ENCODE results near the gene COL5A1.

The COL5A1 gene

DNA sequence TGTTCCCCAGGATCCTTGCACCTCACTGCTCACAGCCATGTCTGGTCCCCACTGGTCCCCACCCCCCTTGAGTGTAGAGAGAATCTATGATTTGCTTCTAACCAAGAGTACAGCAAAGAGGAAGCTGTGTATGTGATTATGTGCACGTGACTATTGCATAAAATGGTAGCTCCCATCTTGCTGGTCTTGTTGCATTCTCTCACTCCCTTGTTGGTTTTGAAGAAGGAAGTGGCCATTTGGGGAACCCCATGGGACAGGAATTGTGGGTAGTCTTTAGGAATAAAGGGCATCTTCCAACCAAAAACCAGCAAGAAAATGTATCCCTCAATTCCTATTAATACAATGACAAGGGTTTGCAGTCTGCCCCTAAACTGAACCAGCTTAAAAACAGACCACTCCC, 233.8 kb downstream of the COL5A1 start:
- TF ChIP-seq, protein P1, sequence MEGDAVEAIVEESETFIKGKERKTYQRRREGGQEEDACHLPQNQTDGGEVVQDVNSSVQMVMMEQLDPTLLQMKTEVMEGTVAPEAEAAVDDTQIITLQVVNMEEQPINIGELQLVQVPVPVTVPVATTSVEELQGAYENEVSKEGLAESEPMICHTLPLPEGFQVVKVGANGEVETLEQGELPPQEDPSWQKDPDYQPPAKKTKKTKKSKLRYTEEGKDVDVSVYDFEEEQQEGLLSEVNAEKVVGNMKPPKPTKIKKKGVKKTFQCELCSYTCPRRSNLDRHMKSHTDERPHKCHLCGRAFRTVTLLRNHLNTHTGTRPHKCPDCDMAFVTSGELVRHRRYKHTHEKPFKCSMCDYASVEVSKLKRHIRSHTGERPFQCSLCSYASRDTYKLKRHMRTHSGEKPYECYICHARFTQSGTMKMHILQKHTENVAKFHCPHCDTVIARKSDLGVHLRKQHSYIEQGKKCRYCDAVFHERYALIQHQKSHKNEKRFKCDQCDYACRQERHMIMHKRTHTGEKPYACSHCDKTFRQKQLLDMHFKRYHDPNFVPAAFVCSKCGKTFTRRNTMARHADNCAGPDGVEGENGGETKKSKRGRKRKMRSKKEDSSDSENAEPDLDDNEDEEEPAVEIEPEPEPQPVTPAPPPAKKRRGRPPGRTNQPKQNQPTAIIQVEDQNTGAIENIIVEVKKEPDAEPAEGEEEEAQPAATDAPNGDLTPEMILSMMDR (IDR thresholded peaks at IDR 0.05; ENCODE audit: low read depth, low read length, missing control alignments): no peak
- H3K4me3 ChIP-seq (ENCODE audit: low read depth, low read length): no peak overlapping the region
- no peak for DNase-seq (ENCODE audit: low read depth)

DNA sequence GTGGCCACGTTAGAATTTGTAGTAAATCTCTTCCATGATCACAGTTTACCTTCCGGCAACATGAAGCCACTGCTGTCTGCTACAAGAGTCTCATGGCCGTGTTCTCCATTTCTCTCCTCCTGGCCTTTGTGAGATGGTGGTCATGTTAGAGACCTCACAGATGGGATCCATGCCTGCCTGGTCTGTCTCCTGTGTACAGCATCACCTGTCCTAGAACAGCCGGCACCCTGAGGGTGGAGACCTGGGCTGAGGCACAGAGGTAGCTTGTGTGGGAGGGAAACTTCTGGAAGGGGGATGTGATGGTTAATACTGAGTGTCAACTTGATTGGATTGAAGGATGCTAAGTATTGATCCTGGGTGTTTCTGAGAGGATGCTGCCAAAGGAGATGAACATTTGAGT, 235.9 kb downstream of the COL5A1 start:
- no peak overlapping the region for H3K4me3 ChIP-seq (ENCODE audit: low read depth, low read length)
- TF ChIP-seq, protein P1 (IDR thresholded peaks at IDR 0.05; ENCODE audit: low read depth, low read length, missing control alignments): no peak
- no peak for DNase-seq (ENCODE audit: low read depth)

DNA sequence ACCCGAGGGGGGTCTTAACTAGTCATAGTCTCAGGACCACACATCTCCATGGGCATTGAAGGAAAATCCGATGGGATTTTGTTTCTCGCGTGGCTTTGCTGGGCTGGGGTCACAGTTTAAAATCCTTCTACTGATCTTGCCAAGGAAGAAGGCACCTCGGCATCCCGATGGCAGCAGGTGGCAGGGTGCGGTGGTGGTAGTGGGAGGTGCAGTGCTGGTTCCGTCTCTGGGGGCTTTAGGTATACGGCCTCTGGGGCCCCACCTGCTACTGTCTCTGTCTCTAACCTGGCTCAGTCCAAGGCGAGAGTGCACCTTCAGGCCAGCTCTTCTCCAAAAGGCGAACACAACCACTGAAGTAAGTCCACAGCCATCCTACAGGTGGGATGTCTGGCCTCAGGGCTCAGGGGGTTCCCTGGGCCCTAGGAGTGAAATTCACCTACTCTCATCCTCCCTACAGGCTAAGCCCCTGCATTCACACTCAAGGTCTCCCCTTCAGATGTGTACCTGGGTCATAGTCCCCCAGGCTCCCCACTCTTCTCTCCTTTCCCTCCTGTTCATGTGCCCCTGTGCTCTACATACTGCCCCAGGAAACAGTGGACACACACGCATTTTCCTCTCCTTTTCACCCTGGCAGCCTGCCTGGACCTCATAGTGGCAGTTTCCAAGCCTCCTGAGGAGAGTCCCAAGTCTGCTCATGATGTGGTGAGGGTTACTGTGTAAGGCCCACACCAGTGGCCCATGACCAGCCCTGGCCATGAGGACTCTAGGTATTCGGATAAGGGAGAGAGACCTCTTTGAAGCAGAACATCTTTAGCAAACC, 238.3 kb downstream of the COL5A1 start:
- no peak for DNase-seq (ENCODE audit: low read depth)
- H3K4me3 ChIP-seq (ENCODE audit: low read depth, low read length): no peak overlapping the region
- TF ChIP-seq, protein P1 (IDR thresholded peaks at IDR 0.05; ENCODE audit: low read depth, low read length, missing control alignments): no peak

DNA sequence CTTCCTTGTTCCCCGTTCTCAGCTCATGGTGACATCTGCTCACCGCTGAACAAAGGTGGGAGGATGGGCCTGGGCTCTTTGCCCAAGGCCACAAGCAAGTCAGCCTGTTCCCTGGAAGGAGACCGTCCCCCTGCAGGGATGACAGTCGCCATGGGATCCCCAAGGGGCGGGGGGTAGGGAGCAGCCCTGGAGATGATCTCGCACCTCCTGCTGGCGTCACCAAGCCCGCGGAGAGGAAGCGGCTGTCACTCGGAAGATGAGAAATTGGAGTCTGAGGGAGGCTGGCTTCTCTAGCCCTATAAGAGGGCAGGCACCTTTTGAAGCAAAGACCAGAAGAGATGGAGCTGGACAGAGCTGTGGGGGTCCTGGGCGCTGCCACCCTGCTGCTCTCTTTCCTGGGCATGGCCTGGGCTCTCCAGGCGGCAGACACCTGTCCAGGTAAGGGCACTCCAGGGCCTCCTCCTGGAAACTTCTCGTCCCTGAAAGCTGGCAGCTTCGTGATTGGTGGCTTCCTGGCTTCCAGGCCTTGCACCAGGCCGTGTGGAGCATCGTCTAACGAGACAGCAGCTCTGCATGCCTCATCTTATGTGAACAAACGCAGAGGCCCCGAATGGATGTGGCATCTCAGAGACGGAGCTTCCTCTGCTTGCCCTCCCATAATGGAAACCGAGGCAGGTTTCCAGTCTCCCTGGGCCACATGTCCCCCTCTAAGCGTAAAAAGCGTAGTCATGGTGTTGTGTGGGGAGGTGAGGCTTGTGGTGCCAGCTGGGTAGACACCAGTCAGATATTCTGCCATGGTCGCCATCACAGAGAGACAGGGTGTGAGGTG, 239.1 kb downstream of the COL5A1 start, which contains the start of gene FCN2:
TSS of gene FCN2 (plus strand) at position 327 of the 829 bp plus-strand sequence. CDS start at position 339, 12 bp downstream.
- TF ChIP-seq, protein P1 (IDR thresholded peaks at IDR 0.05; ENCODE audit: low read depth, low read length, missing control alignments): no peak
- H3K4me3 ChIP-seq (ENCODE audit: low read depth, low read length): no peak within 1 kb of the TSS
- no peak for DNase-seq (ENCODE audit: low read depth)

DNA sequence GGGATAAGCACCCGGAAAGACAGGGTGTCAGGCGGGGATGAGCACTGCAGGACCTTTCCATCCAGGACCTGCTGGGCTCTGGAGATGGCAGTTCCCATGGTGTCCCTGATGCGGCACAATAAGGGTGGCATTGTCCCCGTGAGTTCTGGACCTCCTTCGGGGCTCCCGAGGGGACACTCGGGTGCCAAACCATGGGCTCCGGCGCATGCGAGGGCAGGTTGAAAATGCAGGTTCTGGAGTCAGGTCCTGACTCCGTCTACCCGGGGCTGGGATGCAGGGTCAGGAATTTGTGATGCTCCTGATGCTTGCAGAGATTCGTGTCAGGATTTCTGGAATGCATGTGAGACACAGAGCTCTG, 239.7 kb downstream of the COL5A1 start:
- DNase-seq (ENCODE audit: low read depth): no peak
- H3K4me3 ChIP-seq (ENCODE audit: low read depth, low read length): no peak overlapping the region
- TF ChIP-seq, protein P1 (IDR thresholded peaks at IDR 0.05; ENCODE audit: low read depth, low read length, missing control alignments): no peak

DNA sequence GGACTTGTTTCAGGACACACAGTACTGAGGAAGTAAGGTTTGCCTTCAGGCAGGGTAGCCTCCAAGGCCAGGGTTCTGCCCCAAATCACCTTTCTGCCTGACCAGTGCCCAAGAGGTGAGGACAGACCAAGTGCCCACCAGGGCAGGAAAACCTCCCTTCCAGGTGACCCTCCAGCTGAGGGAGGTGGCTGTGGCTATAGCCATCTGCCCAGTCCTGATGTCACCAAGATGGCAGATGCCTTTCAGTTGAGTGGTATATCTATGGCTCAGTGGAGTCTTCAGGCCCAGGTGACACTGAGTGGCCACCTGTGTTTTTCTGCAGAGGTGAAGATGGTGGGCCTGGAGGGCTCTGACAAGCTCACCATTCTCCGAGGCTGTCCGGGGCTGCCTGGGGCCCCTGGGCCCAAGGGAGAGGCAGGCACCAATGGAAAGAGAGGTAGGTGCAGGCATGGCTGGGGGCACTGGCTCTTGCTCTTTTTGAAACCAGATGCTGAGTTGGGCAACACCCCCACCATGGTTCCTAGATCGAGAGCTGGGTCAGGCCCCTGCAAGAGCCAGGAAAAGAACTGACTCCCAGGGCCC, 240.7 kb downstream of the COL5A1 start:
- no peak overlapping the region for H3K4me3 ChIP-seq (ENCODE audit: low read depth, low read length)
- TF ChIP-seq, protein P1 (IDR thresholded peaks at IDR 0.05; ENCODE audit: low read depth, low read length, missing control alignments): no peak
- no peak for DNase-seq (ENCODE audit: low read depth)

Data from GM12864 (cell line).